A673 (cell line): ENCODE results near the gene ITPR2.

Experiments used
- CTCF ChIP-seq: fragments of 300-800, 200-600 bp; sonication (generic); conservative IDR thresholded peaks from 2 replicates; pipeline ENCODE4 v1.5.1; 2017; ENCODE audit warnings: low read depth, mild to moderate bottlenecking, antibody characterized with exemption, low read length, moderate library complexity, mixed read lengths
- EZH2 ChIP-seq: fragments of 200-600 bp; sonication (generic); IDR thresholded peaks from 2 replicates; pipeline ENCODE4 v1.6.1; 2017; ENCODE audit warnings: borderline replicate concordance, low read depth, mild to moderate bottlenecking, mixed read lengths, antibody characterized with exemption, low read length; ENCODE audit not compliant: poor library complexity, severe bottlenecking

DNA sequence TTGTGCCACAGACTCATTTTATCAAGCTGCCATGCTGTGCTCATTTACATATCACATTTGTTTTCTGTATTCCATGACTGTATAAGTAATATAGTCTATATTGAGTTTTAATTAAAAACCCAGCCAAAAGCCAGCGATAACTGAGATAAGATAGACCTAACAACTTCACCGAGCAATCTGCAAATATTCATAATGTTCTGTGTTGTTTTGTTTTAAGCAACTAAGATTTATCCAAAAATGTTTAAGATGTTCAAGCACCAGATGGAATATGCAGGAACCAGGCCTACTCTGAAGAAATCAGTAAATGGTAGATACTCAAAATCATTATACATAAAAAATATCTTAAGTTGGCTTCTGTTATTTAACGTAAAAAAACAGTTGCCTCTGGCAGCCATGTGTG, 295.3 kb downstream of the ITPR2 start:
- TF ChIP-seq CTCF (no peak), EZH2 (no peak)
